WTC11 (cell line): ENCODE data around the gene GLIPR1. TPM values are rescaled to one million over a fixed set of nuclear protein-coding genes. Genes with fewer than 3 reads are reported as not detected.

Experiments used
- ATAC-seq: fragments of 200-7000 bp; cut with Tn5 transposase; 2 replicates; pipeline ENCODE4 v1.10.0; 2021; ENCODE audit warnings: mild to moderate bottlenecking, moderate library complexity
- CTCF ChIA-PET: fragments of 300-600 bp; sonication (Branson Sonifier 250); formaldehyde crosslinking; loops from one replicate; lab custom pipeline; 2021; ENCODE audit warnings: antibody characterized with exemption; lab: Charles Lee
- POLR2A ChIA-PET: fragments of 350-600 bp; sonication (Branson Sonifier 250); formaldehyde crosslinking; loops from one replicate; lab custom pipeline; 2021; ENCODE audit warnings: antibody characterized with exemption; lab: Charles Lee
- DNase-seq: peaks from one replicate; pipeline ENCODE4 v3.0.0; 2021; ENCODE audit warnings: low spot score
- H3K27ac Mint-ChIP-seq: 2 replicates; pipeline ENCODE4 v1.8.0; 2021; ENCODE audit warnings: mixed read lengths
- H3K27me3 Mint-ChIP-seq: 2 replicates; pipeline ENCODE4 v1.8.0; 2021; ENCODE audit warnings: low read depth, mild to moderate bottlenecking, moderate library complexity, mixed read lengths
- H3K36me3 Mint-ChIP-seq: 2 replicates; pipeline ENCODE4 v1.8.0; 2021; ENCODE audit warnings: mixed read lengths
- H3K4me1 Mint-ChIP-seq: 2 replicates; pipeline ENCODE4 v1.8.0; 2022; ENCODE audit warnings: mixed read lengths
- H3K4me3 Mint-ChIP-seq: 2 replicates; pipeline ENCODE4 v1.8.0; 2021; ENCODE audit warnings: mild to moderate bottlenecking, moderate library complexity, mixed read lengths
- H3K9me3 Mint-ChIP-seq: 2 replicates; pipeline ENCODE4 v1.8.0; 2021; ENCODE audit warnings: mixed read lengths
- AFF4 ChIP-seq: sonication (generic); formaldehyde crosslinking; IDR thresholded peaks from 2 replicates; pipeline ENCODE4 v1.8.1; 2023; ENCODE audit warnings: mild to moderate bottlenecking, missing genetic modification reagents, borderline replicate concordance
- E2F1 ChIP-seq: sonication (generic); formaldehyde crosslinking; IDR thresholded peaks from 2 replicates; pipeline ENCODE4 v1.8.0; 2022; ENCODE audit warnings: mild to moderate bottlenecking, missing genetic modification reagents
- E2F4 ChIP-seq: sonication (generic); formaldehyde crosslinking; IDR thresholded peaks from 2 replicates; pipeline ENCODE4 v1.8.1; 2022; ENCODE audit warnings: low read depth, mild to moderate bottlenecking, moderate library complexity, missing genetic modification reagents, borderline replicate concordance
- ELF4 ChIP-seq: sonication (generic); formaldehyde crosslinking; IDR thresholded peaks from 2 replicates; pipeline ENCODE4 v1.8.1; 2022; ENCODE audit warnings: low read depth, mild to moderate bottlenecking, moderate library complexity, missing genetic modification reagents
- ETV6 ChIP-seq: sonication (generic); formaldehyde crosslinking; IDR thresholded peaks from 2 replicates; pipeline ENCODE4 v1.8.1; 2022; ENCODE audit warnings: mild to moderate bottlenecking, missing genetic modification reagents
- FOXP4 ChIP-seq: sonication (generic); formaldehyde crosslinking; IDR thresholded peaks from 2 replicates; pipeline ENCODE4 v1.8.0; 2022; ENCODE audit warnings: mild to moderate bottlenecking, missing genetic modification reagents
- GRHL2 ChIP-seq: fragments of 250-450 bp; sonication (Bioruptor Pico); IDR thresholded peaks from 2 replicates; pipeline ENCODE4 v1.8.0; 2022; ENCODE audit warnings: mild to moderate bottlenecking, moderate library complexity; ENCODE audit not compliant: insufficient replicate concordance, severe bottlenecking
- HMGXB4 ChIP-seq: sonication (generic); formaldehyde crosslinking; IDR thresholded peaks from 2 replicates; pipeline ENCODE4 v1.8.1; 2023; ENCODE audit warnings: mild to moderate bottlenecking, moderate library complexity, missing genetic modification reagents
- IRF1 ChIP-seq: sonication (generic); formaldehyde crosslinking; IDR thresholded peaks from 2 replicates; pipeline ENCODE4 v1.8.0; 2023; ENCODE audit warnings: missing genetic modification reagents
- NFE2L1 ChIP-seq: sonication (generic); formaldehyde crosslinking; IDR thresholded peaks from 2 replicates; pipeline ENCODE4 v1.8.1; 2023; ENCODE audit warnings: missing genetic modification reagents
- RORB ChIP-seq: fragments of 250-450 bp; sonication (Bioruptor Pico); IDR thresholded peaks from 2 replicates; pipeline ENCODE4 v1.9.0; 2021; ENCODE audit warnings: mild to moderate bottlenecking
- SMAD3 ChIP-seq: sonication (generic); formaldehyde crosslinking; IDR thresholded peaks from 2 replicates; pipeline ENCODE4 v1.8.0; 2022; ENCODE audit warnings: missing genetic modification reagents, mild to moderate bottlenecking, borderline replicate concordance
- TEAD4 ChIP-seq: sonication (generic); formaldehyde crosslinking; IDR thresholded peaks from 2 replicates; pipeline ENCODE4 v1.8.0; 2022; ENCODE audit warnings: mild to moderate bottlenecking, missing genetic modification reagents
- ZBTB21 ChIP-seq: sonication (generic); formaldehyde crosslinking; IDR thresholded peaks from 2 replicates; pipeline ENCODE4 v1.8.1; 2023; ENCODE audit warnings: mild to moderate bottlenecking, missing genetic modification reagents, borderline replicate concordance
- ZBTB43 ChIP-seq: sonication (generic); formaldehyde crosslinking; IDR thresholded peaks from 2 replicates; pipeline ENCODE4 v1.8.1; 2023; ENCODE audit warnings: mild to moderate bottlenecking, missing genetic modification reagents
- ZNF121 ChIP-seq: sonication (generic); formaldehyde crosslinking; IDR thresholded peaks from 2 replicates; pipeline ENCODE4 v1.8.0; 2023; ENCODE audit warnings: missing genetic modification reagents
- ZNF425 ChIP-seq: fragments of 250-450 bp; sonication (Bioruptor Pico); conservative IDR thresholded peaks from 2 replicates; pipeline ENCODE4 v1.9.0; 2021; ENCODE audit warnings: mild to moderate bottlenecking
- ZNF512 ChIP-seq: sonication (generic); formaldehyde crosslinking; IDR thresholded peaks from 2 replicates; pipeline ENCODE4 v1.8.1; 2022; ENCODE audit warnings: missing genetic modification reagents, borderline replicate concordance
- ZNF671 ChIP-seq: fragments of 250-450 bp; sonication (Bioruptor Pico); IDR thresholded peaks from 2 replicates; pipeline ENCODE4 v1.8.0; 2021; ENCODE audit warnings: mild to moderate bottlenecking
- total RNA-seq: library from RNA; stranded (reverse); gene quantifications from 3 replicates; pipeline ENCODE4 v1.2.3, GENCODE V29; 2021

GLIPR1 gene
- total RNA-seq, 1 experiment from 2014 or later, result 0.28 TPM

- CTCF ChIA-PET, result no interaction called here
- no peak for DNase-seq
- H3K9me3 Mint-ChIP-seq, result no peaks in the 10 kb centered on the region
- no peak for TF ChIP-seq ZBTB43
- TF ChIP-seq ETV6 (CRISPR knock-in tag), result no peak
- TF ChIP-seq ZBTB21 (CRISPR knock-in tag), result no peak
- TF ChIP-seq SMAD3 (CRISPR knock-in tag), result no peak
- TF ChIP-seq ZNF671, result no peak
- TF ChIP-seq ZNF121 (CRISPR knock-in tag), result no peak
- TF ChIP-seq E2F4 (CRISPR knock-in tag), result no peak
- TF ChIP-seq HMGXB4 (CRISPR knock-in tag), result no peak
- TF ChIP-seq ZNF512, result no peak
- TF ChIP-seq GRHL2, result no peak
- TF ChIP-seq NFE2L1 (CRISPR knock-in tag), result no peak
- TF ChIP-seq FOXP4, result no peak
- no peak for TF ChIP-seq ELF4
- TF ChIP-seq TEAD4 (CRISPR knock-in tag), result no peak
- TF ChIP-seq ZNF425 (CRISPR knock-in tag), result no peak
- TF ChIP-seq IRF1 (CRISPR knock-in tag), result no peak
- TF ChIP-seq AFF4, result no peak
- TF ChIP-seq E2F1, result no peak
- no peak for TF ChIP-seq RORB (CRISPR knock-in tag)
- TF ChIP-seq, all 79 proteins: peak for 0
- Mint-ChIP-seq H3K27me3 (no peaks in the 10 kb centered on the region), H3K27ac (no peak overlapping the region), H3K4me3 (no peak overlapping the region), H3K4me1 (peaks cover 13% of the 10 kb centered on the region), H3K36me3 (peaks cover 21% of the 10 kb centered on the region)
- POLR2A ChIA-PET, result no interaction called here
- no peak for ATAC-seq
Measured at GRCh38 chr12:75508159-75508558, 27.6 kb downstream of the GLIPR1 start.
